SK-N-SH treated with all-trans-retinoic acid at 6 μM for 48 hours (cell line): ENCODE data around the gene ABCC1.

ENCODE experiments used
- BACH2 ChIP-seq: fragments of 250-450 bp; sonication (Bioruptor Pico); IDR thresholded peaks from 2 replicates; pipeline ENCODE4 v1.9.0; 2021; ENCODE audit warnings: mild to moderate bottlenecking, borderline replicate concordance
- CSDC2 ChIP-seq: fragments of 250-450 bp; sonication (Bioruptor Pico); IDR thresholded peaks from 2 replicates; pipeline ENCODE4 v1.5.0; 2020; ENCODE audit warnings: mild to moderate bottlenecking, moderate library complexity
- CSRNP3 ChIP-seq: fragments of 250-450 bp; sonication (Bioruptor Pico); IDR thresholded peaks from 2 replicates; pipeline ENCODE4 v1.5.1; 2021; ENCODE audit warnings: mild to moderate bottlenecking, moderate library complexity
- ESRRG ChIP-seq: fragments of 250-450 bp; sonication (Bioruptor Pico); IDR thresholded peaks from 2 replicates; pipeline ENCODE4 v1.6.1; 2021; ENCODE audit warnings: mild to moderate bottlenecking
- GLIS3 ChIP-seq: fragments of 250-450 bp; sonication (Bioruptor Pico); IDR thresholded peaks from 2 replicates; pipeline ENCODE4 v1.5.0; 2020; ENCODE audit warnings: mild to moderate bottlenecking, moderate library complexity
- ISL1 ChIP-seq: fragments of 250-450 bp; sonication (Bioruptor Pico); IDR thresholded peaks from 2 replicates; pipeline ENCODE4 v2.1.2; 2022; ENCODE audit warnings: mild to moderate bottlenecking, moderate library complexity
- PATZ1 ChIP-seq: fragments of 250-450 bp; sonication (Bioruptor Pico); IDR thresholded peaks from 2 replicates; pipeline ENCODE4 v1.8.0; 2020; ENCODE audit warnings: mild to moderate bottlenecking, moderate library complexity, borderline replicate concordance
- TCF4 ChIP-seq: fragments of 250-450 bp; sonication (Bioruptor Pico); IDR thresholded peaks from 2 replicates; pipeline ENCODE4 v1.8.0; 2021; ENCODE audit warnings: mild to moderate bottlenecking, moderate library complexity, borderline replicate concordance
- ZFP3 ChIP-seq: fragments of 250-450 bp; sonication (Bioruptor Pico); IDR thresholded peaks from 2 replicates; pipeline ENCODE4 v1.5.0; 2020; ENCODE audit warnings: mild to moderate bottlenecking, moderate library complexity
- ZFP30 ChIP-seq: fragments of 450-650 bp; formaldehyde crosslinking; IDR thresholded peaks from 2 replicates; pipeline ENCODE4 v1.5.0; 2022; ENCODE audit warnings: mild to moderate bottlenecking, moderate library complexity
- ZNF565 ChIP-seq: fragments of 450-650 bp; formaldehyde crosslinking; conservative IDR thresholded peaks from 2 replicates; pipeline ENCODE4 v1.5.0; 2020; ENCODE audit warnings: low read depth, mild to moderate bottlenecking, moderate library complexity

- no peak for TF ChIP-seq ZFP3 (CRISPR knock-in tag)
- no peak for TF ChIP-seq PATZ1 (CRISPR knock-in tag)
- no peak for TF ChIP-seq ZFP30
- no peak for TF ChIP-seq ESRRG (CRISPR knock-in tag)
- TF ChIP-seq CSDC2 (CRISPR knock-in tag), result no peak
- TF ChIP-seq TCF4 (CRISPR knock-in tag), result no peak
- no peak for TF ChIP-seq CSRNP3 (CRISPR knock-in tag)
- TF ChIP-seq ZNF565 (CRISPR knock-in tag), result no peak
- no peak for TF ChIP-seq BACH2
- TF ChIP-seq GLIS3 (CRISPR knock-in tag), result no peak
- TF ChIP-seq ISL1 (CRISPR knock-in tag), result no peak
Observed at GRCh38 chr16:16062023-16062937, 112.9 kb downstream of the ABCC1 start.
